Adrenal gland (tissue), 12 donors: Measurements from ENCODE around the gene MACROD2. TPM values are rescaled to one million over a fixed set of nuclear protein-coding genes. Genes with fewer than 3 reads are reported as not detected.

ENCODE experiments used
- DNase-seq, 7 donors: peaks; one replicate each; pipeline ENCODE4 v3.0.0-alpha.2; 2019 to 2020
- H3K27ac ChIP-seq, 5 donors: fragments of 200-600 bp; sonication (generic) in 4 of 5; 1 replicate in 3 of 5; 2 replicates in 2 of 5; pipeline versions ENCODE4 v1.5.1 to v1.8.0; 2016 to 2020; ENCODE audit warnings: mild to moderate bottlenecking in 1 of 5
- H3K27me3 ChIP-seq: fragments of 200-600 bp; 2 replicates; pipeline ENCODE4 v1.8.0; 2021
- H3K36me3 ChIP-seq, 2 donors: fragments of 200-600 bp; replicated peaks in 1 of 2; 1 replicate in 1 of 2; 2 replicates in 1 of 2; pipeline versions ENCODE4 v1.5.1 to v1.8.0; 2018 to 2022
- H3K4me1 ChIP-seq, 2 donors: fragments of 200-600 bp; replicated peaks in 1 of 2; 1 replicate in 1 of 2; 2 replicates in 1 of 2; pipeline versions ENCODE4 v1.5.1 to v1.8.0; 2018 to 2021
- H3K4me3 ChIP-seq, 4 donors: fragments of 200-600 bp; sonication (generic) in 3 of 4; one replicate each; pipeline ENCODE4 v1.5.1; 2016 to 2018
- H3K9me3 ChIP-seq, 3 donors: fragments of 200-600 bp; sonication (generic) in 1 of 3; replicated peaks in 1 of 3; 1 replicate in 2 of 3; 2 replicates in 1 of 3; pipeline versions ENCODE4 v1.5.1 to v1.8.0; 2016 to 2021
- CTCF ChIP-seq, 6 experiments: fragments of 450-650 bp in 4 of 6; fragments of 200-600 bp in 2 of 6; sonication (generic) in 1 of 6; IDR thresholded peaks; 1 replicate in 5 of 6; 2 replicates in 1 of 6; pipeline versions ENCODE4 v1.5.1 to v1.8.0; 2016 to 2021; ENCODE audit warnings: antibody characterized with exemption in 6 of 6, mild to moderate bottlenecking in 2 of 6, moderate library complexity in 1 of 6
- POLR2A ChIP-seq, 2 donors: fragments of 450-650 bp; IDR thresholded peaks; one replicate each; pipeline ENCODE4 v1.6.1; 2017; ENCODE audit warnings: antibody characterized with exemption in 2 of 2, mild to moderate bottlenecking in 2 of 2, moderate library complexity in 1 of 2
- WGBS, 4 donors: extraction: QIAGEN DNeasy Blood & Tissue Kit in 2 of 4; methylation state at CpG; one replicate each; pipeline versions ENCODE4 v1.1.5 to v1.1.7; 2013 to 2017; 5-methylcytosine and 5-hydroxymethylcytosine counted together
- intact Hi-C, 2 donors: fragments of 100-400 bp; cut with DNase I; formaldehyde crosslinking; loops; one replicate each; pipeline versions ENCODE4 v1.14.1 to v1.15.0; 2022 to 2023
- polyA plus RNA-seq, 3 donors: library from polyadenylated mRNA; stranded (reverse); fragments of 200-250 nt in 2 of 3; fragments of 350-450 nt in 1 of 3; fragmentation: Illumina TruSeq in 1 of 3; extraction: RNeasy Lipid Tissue Mini Kit (QIAGEN cat#74804) in 1 of 3; gene quantifications; one replicate each; pipeline ENCODE4 v1.2.3, GENCODE V29; 2013 to 2014
- total RNA-seq, 9 donors: library from RNA; depleted of rRNA in 4 of 9; stranded (reverse); fragments of >200 nt in 4 of 9; fragments of 120-200 nt in 1 of 9; fragmentation: NEBNext Ultra II Directional in 1 of 9; extraction: Animal tissue kit (Norgen Biotek cat#: 25700) in 1 of 9; gene quantifications; one replicate each; pipeline versions ENCODE4 v1.1.0 to v1.2.4, GENCODE V29; 2013 to 2023
- donor health status: healthy with polysubstance abuse.
- donor health status: Bipolar disorder and iron deficiency.
- donor health status: DM: yes; HTN: yes; CAD: no.
- donor health status: DM: no; HTN: no; CAD: no.
- donor health status: DM: no; HTN: no; CAD: no.
- donor health status: DM: yes; HTN: yes; CAD: no.

The MACROD2 gene
- total and polyA plus RNA-seq, 12 donors: 1.1 to 21.2 (median 6.4) TPM

- H3K27ac ChIP-seq: no peak overlapping the region
- WGBS, 4 donors: 14 to 20% (median 17%) methylated on average over 7 of the region's 7 CpGs
Measured at GRCh38 chr20:14919501-14920081, 924.3 kb downstream of the MACROD2 start.

GRCh38 chr20:14921513-14921912 is 926.2 kb downstream of the MACROD2 start:
- H3K9me3 ChIP-seq: no peaks in the 10 kb centered on the region
- H3K27me3 ChIP-seq: no peaks in the 10 kb centered on the region
- no peak overlapping the region for H3K27ac ChIP-seq
- H3K4me3 ChIP-seq: no peak overlapping the region
- whole genome bisulfite sequencing, 4 donors: 86 to 95% (median 93%) methylated on average over 1 of the region's 1 CpG
- intact Hi-C loops: no loop called here
- H3K36me3 ChIP-seq: no peaks in the 10 kb centered on the region
- no peak for DNase-seq
- no peak for TF ChIP-seq CTCF (IDR thresholded peaks at IDR 0.05)
- TF ChIP-seq POLR2A (IDR thresholded peaks at IDR 0.05): no peak
- H3K4me1 ChIP-seq: peaks cover 0 to 5% of the 10 kb centered on the region in 2 donors

More at GRCh38 chr20:14919501-14920081, 924.3 kb downstream of the MACROD2 start:
- peaks cover 0 to 5% of the 10 kb centered on the region in 2 donors for H3K4me1 ChIP-seq
- DNase-seq: no peak
- H3K9me3 ChIP-seq: no peaks in the 10 kb centered on the region
- no peaks in the 10 kb centered on the region for H3K27me3 ChIP-seq
- TF ChIP-seq CTCF (IDR thresholded peaks at IDR 0.05) (no peak), POLR2A (IDR thresholded peaks at IDR 0.05) (no peak)
- no peaks in the 10 kb centered on the region for H3K36me3 ChIP-seq
- intact Hi-C loops: no loop called here
- no peak overlapping the region for H3K4me3 ChIP-seq

GRCh38 chr20:14922503-14923267 is 927.4 kb downstream of the MACROD2 start:
- Histone ChIP-seq H3K36me3 (no peaks in the 10 kb centered on the region), H3K27ac (no peak overlapping the region), H3K4me3 (no peak overlapping the region), H3K4me1 (peaks cover 0 to 5% of the 10 kb centered on the region in 2 donors), H3K27me3 (no peaks in the 10 kb centered on the region), H3K9me3 (no peaks in the 10 kb centered on the region)
- intact Hi-C loops: no loop called here
- 86 to 91% (median 89%) methylated on average over 5 of the region's 5 CpGs for WGBS, 4 donors
- DNase-seq: no peak
- TF ChIP-seq POLR2A (IDR thresholded peaks at IDR 0.05): no peak
- no peak for TF ChIP-seq CTCF (IDR thresholded peaks at IDR 0.05)

GRCh38 chr20:14924433-14924832 is 929.1 kb downstream of the MACROD2 start:
- no peaks in the 10 kb centered on the region for H3K9me3 ChIP-seq
- no peaks in the 10 kb centered on the region for H3K36me3 ChIP-seq
- no peak for DNase-seq
- peaks cover 0 to 5% of the 10 kb centered on the region in 2 donors for H3K4me1 ChIP-seq
- 50 to 81% (median 61%) methylated on average over 1 of the region's 1 CpG for WGBS, 4 donors
- no peak overlapping the region for H3K4me3 ChIP-seq
- TF ChIP-seq POLR2A (IDR thresholded peaks at IDR 0.05) (no peak), CTCF (IDR thresholded peaks at IDR 0.05) (no peak)
- no peak overlapping the region for H3K27ac ChIP-seq
- intact Hi-C loops: no loop called here
- no peaks in the 10 kb centered on the region for H3K27me3 ChIP-seq
